COLO668 (cell line): ENCODE data around the gene PCSK5.
"Not testable (repeated sequence)": the region's sequence is repeated elsewhere in the genome, so short reads cannot be mapped to it uniquely, and the experiment has no call there.

Experiments used
- DNase-seq: peaks from one replicate; lab custom pipeline; 2025; ENCODE audit not compliant: unreplicated experiment; lab: John Stamatoyannopoulos, UW

PCSK5 gene

DNA sequence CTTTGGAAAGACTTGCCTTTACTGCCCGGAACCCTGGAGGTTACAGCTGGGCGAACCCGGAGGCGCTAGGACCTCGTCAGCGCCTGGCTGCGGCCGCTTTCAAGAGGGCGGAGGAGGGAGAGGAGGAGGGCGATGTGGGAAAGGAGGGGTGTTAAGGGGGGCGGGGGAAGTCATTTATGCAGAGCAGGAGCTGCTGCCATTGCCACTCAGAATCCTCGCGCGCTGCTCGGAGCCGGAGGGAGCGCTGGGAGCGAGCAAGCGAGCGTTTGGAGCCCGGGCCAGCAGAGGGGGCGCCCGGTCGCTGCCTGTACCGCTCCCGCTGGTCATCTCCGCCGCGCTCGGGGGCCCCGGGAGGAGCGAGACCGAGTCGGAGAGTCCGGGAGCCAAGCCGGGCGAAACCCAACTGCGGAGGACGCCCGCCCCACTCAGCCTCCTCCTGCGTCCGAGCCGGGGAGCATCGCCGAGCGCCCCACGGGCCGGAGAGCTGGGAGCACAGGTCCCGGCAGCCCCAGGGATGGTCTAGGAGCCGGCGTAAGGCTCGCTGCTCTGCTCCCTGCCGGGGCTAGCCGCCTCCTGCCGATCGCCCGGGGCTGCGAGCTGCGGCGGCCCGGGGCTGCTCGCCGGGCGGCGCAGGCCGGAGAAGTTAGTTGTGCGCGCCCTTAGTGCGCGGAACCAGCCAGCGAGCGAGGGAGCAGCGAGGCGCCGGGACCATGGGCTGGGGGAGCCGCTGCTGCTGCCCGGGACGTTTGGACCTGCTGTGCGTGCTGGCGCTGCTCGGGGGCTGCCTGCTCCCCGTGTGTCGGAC is at the start of gene PCSK5:
Gene PCSK5 (plus strand): TSS at position 202 of the 805 bp plus-strand sequence. CDS start 509 bp downstream, at position 711.
- peak; percentile 66 for DNase-seq

GRCh38 chr9:75844321-75844720 is 46.2 kb upstream of the PCSK5 start:
- DNase-seq = no peak

DNA sequence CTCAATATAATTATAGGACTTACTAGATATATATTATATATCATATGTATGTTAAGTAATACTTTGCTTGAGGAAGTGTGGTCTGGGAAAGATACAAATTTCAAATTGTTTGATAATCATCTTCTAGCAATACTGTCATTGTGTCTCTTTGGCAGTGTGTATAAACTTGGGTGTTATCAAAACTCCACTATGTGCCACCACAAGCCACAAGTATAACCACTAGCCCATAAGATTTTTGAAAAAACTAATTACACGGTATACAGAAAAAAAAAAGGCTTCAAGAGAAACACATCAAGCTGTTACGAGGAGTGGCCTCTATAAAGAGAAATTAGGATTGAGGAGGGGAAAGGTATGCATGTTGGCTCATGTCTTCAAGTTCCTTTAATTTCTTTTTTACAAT is 44.7 kb upstream of the PCSK5 start:
- DNase-seq = no peak

DNA sequence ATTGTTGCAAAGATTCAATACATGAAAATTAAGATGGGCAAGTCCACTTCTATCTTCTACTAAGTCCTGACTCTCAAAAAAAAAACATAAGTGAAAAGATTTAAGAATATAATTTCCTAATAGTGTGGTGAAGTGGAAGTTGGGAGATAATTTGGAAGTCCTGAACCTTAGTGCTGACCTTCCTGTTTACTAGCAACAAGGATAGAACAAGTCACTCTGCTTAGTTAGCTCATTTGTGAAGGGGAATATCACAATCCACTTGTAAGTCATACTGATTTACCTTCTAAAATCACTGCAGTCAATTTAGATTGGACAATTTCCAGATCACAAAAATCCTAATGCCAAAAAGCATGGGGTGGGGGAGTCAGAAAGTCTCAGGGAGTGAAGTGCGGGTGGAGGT is 43.4 kb upstream of the PCSK5 start:
- no peak for DNase-seq

DNA sequence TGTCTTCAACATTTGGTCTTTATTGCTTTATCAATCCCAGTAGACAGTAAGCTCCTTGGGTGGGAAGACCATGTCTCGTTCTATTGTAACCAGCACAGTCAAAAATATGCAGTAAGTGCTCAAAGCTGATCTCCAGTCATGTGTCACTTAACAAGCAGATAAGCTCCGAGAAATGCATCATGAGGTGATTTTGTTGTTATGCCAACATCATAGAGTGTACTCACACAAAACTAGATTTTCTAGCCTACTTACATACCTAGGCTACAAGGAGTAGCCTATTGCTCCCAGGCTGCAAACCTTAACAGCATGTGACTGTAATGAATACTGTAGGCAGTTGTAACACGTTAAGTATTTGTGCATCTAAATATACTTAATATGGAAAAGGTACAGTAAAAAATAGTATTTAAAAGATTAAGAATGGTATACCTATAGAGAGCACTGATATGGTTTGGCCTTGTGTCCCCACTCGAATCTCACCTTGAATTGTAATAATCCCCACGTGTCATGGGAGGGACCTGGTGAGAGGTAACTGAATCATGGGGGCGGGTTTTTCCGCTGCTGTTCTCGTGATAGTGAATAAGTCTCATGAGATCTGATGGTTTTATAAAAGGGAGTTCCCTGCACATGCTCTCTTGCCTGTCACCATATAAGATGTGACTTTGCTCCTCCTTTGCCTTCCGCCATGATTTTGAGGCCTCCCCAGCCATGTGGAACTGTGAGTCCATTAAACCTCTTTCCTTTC is 39.8 kb upstream of the PCSK5 start:
- DNase-seq = no peak

- DNase-seq = no peak
These were observed 38.6 kb upstream of the PCSK5 start for GRCh38 chr9:75851917-75852316.

GRCh38 chr9:75852746-75853145 is 37.7 kb upstream of the PCSK5 start:
- no peak for DNase-seq

DNA sequence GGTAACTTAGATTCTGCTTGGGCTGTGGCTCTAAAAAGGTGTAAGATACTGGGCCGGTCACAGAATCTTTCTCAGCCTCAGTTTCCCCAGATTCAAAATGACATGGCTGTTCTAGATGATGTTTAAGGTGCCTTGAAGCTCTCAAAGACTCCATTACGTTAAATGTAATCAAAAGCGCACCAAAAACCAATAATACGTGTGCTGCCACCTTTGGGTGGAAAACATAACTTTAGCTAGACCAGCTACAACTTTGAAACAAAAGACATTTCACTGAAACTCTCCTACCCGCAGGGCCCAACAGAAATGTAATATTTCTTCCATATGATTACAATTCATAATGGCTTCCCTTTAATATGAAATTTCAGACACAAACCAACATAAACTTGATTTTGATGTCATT is 35.0 kb upstream of the PCSK5 start:
- peak; percentile 5 for DNase-seq

DNA sequence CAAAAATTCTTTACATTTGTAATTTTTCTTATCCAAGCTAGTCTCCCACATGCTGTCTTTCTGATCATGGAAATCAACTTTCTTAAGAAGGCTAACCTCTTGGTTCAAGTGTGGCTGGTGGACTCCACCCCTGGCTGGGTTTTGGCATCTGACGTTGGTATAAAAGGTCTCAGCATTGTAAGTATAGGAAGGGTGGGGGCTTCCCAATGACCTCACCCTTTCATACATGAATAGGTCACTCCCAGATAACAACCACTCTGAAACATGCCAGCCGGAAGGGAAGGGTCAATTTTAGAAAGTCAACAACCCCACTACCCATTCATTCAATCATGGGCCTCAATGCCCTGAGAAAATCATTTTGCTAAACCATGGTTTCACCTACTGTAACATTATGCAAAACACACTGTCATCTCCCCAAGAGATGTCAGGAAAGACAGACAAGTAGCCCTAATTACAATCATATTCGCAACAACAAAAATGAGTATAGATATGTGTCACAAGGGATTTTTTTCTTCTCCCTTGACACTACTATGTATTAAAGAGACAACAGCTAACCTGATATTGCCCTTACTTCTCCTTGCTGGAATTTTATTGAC is 31.9 kb upstream of the PCSK5 start:
- DNase-seq = no peak

DNA sequence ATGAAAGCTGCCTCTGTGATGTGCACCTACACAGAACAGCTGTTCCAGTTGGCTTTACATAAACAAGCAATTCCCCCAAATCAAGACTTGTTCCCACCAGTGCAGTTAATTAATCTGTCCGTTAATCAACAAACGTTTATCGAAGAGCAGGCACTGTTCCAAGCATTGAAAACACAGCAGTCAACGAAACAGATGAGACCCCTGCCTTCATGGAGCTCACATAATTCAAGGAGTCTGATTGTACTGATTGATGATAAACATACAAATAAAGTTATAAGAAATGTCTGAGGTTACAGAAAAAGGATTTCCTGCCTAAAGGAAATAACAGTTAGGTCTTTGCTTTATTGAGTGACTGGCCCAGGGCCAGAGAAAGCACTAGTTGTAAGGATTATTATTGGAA is 26.2 kb upstream of the PCSK5 start:
- DNase-seq = no peak

GRCh38 chr9:75866273-75866871 is 24.1 kb upstream of the PCSK5 start:
- DNase-seq = peak; percentile 55

DNA sequence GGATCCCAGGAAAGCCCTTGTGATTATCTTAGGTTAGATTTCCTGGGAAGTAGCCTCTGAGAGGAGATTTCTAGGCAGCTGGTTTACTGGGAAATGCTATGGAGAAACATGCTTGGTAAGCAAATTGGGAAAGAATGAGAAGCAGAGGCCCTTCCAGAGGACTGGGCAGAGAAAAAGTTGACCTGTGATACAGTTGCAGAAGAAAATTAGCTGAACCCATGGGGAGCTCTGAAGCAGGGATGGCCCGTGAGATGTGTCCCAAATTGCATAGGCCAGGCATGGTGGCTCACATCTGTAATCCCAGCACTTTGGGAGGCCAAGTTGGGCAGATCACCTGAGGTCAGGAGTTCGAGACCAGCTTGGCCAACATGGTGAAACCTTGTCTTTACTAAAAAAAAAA is 21.9 kb upstream of the PCSK5 start:
- not testable (repeated sequence) for DNase-seq

DNA sequence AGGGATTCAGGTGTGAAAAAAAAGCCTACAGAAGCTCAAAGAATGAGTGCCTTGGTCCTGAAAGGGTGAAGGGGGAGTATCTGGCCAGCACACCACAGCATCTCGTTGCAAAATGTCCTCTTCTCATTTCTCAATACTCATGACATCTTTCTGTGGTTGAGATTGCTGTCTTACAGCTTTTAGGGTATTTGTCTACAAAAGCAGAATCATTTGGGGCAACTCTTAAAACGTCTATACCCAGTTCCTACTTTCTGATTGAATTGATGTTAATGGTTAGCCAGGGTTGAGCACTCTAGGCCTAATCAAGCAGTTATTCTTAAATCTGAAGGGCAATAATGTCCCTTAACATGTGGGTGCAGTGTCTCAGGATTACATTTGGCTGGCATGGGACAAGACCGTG is 21.2 kb upstream of the PCSK5 start:
- DNase-seq = no peak

GRCh38 chr9:75870450-75870849 is 20.0 kb upstream of the PCSK5 start:
- no peak for DNase-seq

- DNase-seq = no peak
These were observed 18.8 kb upstream of the PCSK5 start for GRCh38 chr9:75871624-75872023.

DNA sequence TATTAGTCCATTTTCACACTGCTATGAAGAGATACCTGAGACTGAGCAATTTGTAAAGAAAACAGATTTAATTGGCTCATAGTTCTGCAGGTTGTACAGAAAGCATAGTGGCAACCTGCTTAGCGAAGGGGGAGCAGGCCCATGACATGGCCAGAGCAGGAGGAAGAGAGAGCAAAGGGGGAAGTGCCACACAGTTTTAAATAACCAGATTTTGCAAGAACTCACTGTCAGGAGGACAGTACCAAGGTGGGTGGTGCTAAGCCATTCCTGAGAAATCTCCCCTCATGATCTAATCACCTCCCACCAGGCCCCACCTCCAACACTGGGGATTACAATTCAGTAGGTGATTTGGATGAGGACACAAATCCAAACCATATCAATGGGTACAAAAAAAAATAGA is 16.8 kb upstream of the PCSK5 start:
- DNase-seq = no peak

- DNase-seq = no peak
These were observed 13.4 kb upstream of the PCSK5 start for GRCh38 chr9:75876999-75877640.

DNA sequence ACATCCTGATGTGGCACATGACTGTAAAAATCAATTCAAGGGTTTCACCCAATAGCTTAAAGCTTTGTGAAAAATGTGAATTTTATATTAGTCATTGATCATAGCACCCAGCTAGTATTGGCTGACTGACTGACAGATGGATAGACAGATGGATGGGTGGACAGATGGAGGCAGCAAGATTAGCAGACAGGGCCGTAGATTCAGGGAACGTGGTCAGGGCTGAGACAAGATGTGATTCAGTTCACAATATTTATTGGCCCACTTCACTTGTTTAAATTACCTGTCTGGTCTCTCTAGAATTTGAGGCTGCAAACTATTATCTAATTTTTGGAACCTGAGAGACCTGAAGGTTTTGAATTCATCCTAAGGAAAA is 12.0 kb upstream of the PCSK5 start:
- DNase-seq = no peak

DNA sequence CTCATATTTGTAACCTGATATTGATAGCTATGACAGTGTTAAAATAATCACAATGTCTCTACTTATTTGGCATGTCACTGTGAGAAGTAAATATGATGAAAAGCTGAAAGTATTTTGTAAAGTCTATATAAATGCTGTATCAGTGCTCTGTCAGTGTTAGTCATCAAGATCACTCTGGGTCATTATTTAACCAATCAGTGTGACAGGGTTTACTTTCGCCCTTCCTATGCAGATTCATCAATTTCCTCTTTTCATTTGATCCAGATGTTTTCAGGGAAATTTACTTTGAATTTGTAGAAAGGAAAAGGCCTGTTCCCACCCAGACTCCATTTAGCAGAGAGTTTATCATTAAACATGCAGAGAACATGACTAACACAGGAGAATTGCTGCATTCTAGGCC is 9.9 kb upstream of the PCSK5 start:
- no peak for DNase-seq

- DNase-seq = no peak
These were observed 8.7 kb upstream of the PCSK5 start for GRCh38 chr9:75881761-75882160.

- no peak for DNase-seq
These were observed 4.8 kb upstream of the PCSK5 start for GRCh38 chr9:75885652-75886051.
